ACHN (cell line): ENCODE measurements around the gene SNCB.

Source experiments
- DNase-seq: peaks from one replicate; pipeline ENCODE4 v3.0.0-alpha.2; 2015
- in situ Hi-C: cut with HindIII; loops from 2 replicates; pipeline ENCODE4 v1.10.0; 2017; ENCODE audit warnings: low sequenced_read_pairs, low pct_ligation_motif_present, low pct_unique_long_range_greater_than_20kb

SNCB gene

DNA sequence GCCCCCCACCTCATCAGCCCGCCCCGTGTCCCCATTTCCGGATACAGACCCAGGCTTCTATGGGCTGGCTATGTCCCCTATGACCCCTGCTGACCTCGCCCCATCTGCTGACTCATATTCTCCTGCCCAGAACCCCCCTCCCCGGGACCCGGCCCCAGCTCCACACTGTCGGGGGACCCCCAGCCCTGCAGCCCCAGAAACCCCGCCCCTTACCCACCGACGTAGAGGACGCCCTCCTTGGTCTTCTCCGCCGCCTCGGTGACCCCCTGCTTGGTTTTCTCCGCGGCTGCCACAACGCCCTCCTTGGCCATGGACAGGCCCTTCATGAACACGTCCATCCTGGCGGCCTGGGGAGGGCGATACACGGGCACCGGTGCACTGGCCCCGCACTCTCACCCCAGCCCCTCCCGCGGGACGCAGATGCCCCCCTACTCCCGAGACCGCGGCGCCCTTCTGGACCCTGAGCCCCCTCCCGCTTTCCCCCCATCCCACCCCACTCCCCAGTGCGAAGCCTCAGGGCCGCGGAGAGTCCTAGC is 949 bp downstream of the SNCB start:
- in situ Hi-C loops, result no loop called here
- DNase-seq, result no peak

DNA sequence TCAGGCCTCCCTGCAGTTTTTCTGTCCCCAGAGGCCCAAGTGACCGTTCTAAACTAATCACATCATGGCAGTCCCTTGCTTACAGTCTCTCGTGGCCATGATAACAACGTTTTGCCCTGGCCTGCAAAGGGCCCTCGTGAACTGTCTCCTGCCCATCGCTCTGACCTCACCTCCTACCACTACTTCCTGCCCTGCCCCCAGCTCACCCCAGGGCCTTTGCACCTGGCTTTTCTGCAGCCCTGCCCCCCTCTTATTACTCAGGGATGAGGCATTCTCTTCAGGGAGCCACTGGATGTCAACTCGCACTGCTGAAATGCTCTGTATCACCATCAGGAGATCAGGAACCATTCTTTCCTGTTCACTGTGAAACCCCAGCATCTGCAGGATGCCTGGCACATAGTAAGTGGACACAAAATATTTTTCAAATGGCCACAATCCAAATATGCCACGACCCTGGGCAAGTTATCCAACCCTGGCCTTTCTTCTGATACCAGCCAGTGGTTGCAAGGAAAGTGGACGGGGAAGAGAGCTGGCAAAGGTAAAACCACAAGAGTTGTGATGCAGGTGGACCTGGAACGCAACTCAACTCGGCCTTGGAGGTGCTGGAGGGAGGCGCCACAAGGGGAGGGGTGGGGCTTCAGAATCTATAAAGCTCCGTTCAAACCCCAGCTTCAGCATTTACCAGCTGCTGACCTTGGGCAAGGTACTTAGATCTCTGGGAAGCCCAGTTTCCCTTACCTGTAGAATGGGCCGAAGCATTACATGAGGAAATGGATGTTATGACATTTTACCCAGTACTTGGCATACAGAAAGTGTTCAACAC is 1.7 kb downstream of the SNCB start:
- DNase-seq, result no peak
- in situ Hi-C loops, result no loop called here

DNA sequence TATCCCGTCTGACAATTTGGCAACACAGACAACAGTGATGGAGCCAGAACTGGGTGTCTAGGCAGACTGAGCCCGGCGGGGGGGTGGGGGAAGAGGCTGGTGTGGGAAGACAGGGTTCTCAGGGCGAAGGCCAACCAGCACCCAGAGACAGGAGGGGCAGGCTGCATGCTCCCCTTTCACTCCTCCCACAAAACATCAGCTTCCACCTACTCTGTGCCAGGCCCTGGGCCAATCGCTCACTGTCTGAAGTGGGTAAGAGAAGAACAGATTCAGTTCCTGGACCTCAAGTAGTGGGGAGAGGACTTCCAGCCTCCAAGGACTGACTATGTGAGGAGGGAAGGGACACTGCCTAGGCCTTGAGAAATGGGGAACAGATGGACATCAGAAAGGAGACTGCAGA is 2.8 kb downstream of the SNCB start:
- in situ Hi-C loops, result no loop called here
- no peak for DNase-seq

DNA sequence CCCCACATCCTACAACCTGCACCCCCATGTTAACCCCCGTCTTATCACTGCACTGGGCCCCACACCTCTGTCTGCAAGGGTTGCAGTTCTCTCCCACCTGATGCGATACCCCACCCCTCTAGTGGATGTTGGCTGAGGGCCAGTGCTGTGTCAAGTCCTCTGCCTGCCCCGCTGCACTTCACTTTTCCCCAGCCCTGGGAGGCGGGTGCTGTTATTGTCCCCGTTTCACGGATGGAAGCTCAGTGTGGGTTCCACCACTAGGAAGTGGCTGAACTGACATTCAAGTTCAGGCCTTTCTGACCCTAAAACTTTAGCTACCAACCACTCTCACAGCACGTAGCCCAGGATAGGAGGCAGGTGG is 3.5 kb downstream of the SNCB start:
- in situ Hi-C loops, result no loop called here
- no peak for DNase-seq

DNA sequence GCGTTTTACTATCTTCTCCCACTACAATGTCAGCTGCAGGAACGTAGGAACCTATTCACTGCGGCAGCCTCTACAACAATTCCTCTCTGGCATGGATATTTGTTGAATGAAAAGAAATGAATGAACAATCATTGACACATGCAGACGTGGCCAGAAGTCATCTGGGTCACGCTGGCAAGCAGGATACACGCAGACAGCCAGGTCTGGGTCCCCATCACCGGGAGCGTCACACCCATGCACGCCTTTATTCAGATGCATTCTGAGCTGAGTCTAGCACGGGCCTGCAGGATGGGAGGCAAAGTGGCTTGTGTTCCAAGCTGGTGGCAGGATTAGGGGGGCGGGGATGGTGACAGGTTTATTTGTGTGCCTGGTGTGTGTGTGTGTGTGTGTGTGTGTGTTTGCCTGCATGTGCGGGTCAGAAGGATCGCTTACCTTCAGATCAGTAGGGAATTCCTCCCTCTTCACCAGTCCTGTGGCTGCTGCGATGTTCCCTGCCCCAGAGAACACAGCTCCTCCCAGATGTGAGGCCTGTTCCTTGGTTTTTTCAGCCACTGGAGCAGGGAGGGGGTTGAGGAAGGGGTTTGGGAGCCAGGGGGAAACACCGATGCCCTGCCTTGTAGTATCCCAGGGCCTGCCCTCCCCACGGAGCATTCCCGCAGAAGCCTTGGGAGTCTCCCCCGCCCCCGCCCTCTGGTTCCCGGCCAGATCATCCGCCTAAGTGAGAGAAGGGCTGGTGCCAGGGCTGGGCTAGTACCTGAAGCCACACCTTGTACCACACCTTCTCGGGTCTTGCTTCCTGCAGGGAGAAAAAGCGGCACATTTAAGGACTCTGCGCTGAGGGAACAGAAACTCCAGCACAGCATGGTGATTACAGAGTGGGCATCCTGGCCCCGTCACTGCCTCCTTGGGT is 4.1 kb downstream of the SNCB start:
- in situ Hi-C loops, result no loop called here
- no peak for DNase-seq

DNA sequence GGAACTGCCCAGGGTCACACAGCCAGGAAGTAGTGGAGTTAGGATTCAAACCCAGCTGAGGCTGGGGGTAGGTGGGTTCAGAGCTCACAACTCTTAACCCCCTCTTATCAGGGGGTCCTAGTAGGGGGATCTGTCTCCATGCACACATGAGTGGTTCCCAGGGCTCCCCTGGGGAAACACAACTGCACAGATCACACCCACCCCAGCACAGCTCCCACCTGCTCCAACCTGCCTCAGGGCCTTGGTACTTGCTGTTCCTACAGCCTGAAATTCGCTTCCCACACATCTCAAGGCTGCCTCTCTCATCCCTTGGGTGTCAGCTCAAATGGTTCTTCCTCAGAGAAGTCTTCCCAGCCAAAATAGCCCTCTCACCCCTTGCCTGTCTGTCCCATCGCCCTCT is 4.8 kb downstream of the SNCB start:
- no peak for DNase-seq
- in situ Hi-C loops, result no loop called here

DNA sequence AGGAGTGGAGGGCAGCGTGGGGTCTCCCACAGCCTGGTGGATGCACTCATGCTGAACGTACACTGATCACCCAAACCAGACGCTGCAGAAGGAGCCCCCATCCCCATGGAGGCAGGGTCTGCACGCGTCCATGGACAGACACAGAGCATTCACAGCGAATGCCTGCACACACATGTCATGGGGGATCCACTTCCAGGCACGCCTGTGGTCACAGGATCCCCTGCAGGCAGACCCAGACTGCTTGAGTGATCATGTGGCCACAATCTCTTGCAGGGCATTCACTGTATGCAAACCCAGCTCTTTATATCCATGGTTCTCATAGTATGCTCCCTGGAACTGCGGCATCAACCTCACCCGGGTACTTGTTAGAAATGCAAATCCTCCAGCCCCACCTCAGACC is 5.4 kb downstream of the SNCB start:
- DNase-seq, result no peak
- in situ Hi-C loops, result no loop called here

DNA sequence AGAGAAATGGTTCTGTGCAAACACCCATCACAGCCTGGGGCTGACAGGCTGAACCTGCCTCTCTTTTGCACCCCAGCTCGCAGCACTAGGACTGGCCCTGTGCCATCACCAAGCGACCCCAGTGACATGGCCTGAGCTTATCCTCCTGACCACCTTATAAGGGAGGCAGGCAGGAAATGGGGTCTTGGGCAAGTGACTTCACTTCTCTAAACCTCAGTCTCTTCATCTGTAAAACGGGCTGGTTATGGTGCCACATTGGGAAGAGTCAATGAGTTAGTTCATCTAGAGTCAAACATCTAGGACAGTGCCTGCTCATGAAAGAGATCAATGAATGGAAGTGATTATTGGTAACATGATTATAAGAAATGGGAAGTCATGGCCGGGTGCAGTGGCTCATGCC is 6.2 kb downstream of the SNCB start:
- no peak for DNase-seq
- in situ Hi-C loops, result no loop called here

DNA sequence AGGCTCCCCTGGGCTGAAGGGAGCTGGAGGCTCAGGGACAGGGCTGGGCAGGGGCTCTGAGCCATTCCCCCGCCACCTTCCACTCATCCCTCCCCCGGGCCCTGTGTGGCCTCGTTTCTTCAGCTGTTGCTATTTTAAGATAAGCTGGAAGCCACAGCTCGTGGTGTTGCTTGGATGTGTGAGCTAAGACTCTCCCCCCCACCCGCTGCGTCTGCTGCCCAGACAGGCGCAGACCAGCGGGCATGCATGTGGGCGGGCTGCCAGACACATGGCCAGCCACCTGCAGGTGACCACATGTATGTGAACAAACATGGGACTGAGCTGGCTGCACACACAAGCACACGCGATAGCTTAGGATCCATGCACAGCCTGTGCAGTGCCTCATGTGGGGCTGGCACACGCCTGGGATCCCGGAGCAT is 8.7 kb downstream of the SNCB start:
- in situ Hi-C loops, result no loop called here
- no peak for DNase-seq

DNA sequence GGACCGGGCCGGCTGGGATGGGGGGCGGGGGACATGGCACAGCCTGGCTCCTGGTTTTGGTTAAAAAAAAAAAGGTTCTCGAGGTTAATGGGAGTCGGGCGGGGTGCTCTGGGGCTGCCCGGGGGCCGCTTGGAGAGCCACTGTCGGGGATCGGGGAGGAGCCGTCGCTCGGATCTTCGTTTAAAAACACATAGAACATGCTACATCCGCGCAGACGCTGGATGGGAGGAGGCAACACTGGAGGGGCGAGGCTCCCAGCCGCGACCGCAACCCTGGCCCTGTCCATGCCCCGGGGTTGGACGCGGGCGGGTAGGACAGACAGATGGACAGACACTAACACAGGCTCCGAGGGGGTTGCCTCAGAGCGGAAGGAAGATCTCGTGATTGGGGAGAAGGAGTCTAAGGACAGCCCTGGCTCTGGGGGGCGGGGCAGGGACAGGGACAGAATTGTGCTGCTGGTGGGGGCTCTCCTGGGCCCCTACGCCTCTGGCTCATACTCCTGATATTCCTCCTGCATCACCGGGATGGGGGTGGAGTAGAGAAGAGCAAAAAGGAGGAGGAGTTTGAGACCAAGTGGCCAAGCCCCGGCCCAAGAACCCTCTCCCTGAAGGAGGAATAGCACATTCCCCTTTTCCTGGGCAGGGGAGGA is 9.9 kb downstream of the SNCB start:
- in situ Hi-C loops, result no loop called here
- DNase-seq, result no peak

DNA sequence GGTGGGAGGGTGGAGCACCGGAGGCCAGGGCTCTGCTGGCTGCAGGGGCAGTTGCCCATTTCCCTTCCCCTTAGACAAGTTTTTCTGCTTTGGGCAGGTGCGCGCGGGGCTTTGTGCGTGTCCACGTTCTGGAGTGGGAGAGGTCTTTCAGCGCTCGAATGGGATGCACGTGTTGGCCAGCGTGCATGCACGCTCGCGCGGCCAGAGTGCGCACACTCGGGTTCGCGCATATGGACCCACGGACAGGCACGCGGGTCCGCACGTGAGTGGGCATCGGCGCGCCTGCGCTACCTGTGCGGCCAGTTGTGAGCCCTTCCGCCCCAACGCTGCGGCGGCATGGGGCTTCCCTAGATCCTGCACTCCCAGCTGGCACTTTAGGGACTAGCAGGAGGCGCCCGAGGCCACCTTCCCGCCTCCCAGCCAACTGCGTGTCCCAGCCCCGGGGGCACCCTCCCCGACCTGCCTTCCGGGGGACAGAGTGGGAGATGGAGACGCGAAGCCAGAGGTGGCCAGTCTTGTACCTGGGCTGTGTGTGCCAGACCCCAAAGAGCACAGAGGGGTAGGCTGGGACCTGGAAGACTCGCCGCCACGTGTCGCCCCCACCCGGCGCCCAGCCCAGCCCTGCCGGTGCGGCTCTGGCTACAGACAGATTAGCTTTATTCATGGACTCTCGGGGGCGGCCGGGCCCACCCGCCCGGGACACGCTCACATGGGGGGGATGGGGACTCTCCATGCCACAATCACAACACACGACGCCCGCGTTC is 10.6 kb downstream of the SNCB start:
- in situ Hi-C loops, result no loop called here
- DNase-seq, result no peak

DNA sequence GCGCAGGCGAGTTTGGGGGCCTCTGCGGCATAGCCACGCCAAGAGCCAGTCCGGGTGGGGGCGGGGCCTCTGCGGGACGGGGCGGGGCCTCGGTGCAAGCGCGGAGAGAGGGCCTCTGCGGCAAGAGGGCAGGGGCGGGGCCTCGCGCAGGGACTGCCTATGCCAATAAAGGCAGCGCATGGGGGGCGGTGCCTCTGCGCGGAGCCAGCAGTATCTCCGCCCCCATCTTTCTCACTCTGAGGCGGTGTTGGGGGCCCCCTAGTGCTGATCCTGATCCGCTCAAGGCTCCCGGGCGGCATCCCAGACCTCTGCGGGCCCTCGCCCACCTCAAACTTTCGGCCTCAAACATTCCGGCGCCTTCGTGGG is 11.1 kb downstream of the SNCB start:
- in situ Hi-C loops, result no loop called here
- DNase-seq, result peak; percentile 79

DNA sequence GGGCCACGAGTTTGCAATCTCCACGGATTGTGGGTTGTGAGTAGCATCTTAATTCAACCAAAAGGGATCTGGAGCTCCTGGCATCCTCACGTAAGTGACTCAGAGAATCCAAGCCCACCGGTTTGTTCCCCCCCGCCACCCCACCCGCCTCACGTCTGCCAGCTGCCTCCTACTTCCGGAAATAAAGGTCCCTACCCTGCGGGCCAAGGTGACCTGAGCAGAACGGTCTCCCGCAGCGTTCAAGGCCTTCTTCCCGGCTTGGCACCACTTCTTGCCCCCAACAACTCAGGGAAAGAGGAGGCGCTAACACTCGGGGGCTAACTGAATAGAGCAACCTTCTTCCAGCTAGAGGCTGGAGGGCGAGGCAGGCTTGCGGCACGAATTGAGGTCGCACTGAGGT is 11.6 kb downstream of the SNCB start:
- in situ Hi-C loops, result no loop called here

DNA sequence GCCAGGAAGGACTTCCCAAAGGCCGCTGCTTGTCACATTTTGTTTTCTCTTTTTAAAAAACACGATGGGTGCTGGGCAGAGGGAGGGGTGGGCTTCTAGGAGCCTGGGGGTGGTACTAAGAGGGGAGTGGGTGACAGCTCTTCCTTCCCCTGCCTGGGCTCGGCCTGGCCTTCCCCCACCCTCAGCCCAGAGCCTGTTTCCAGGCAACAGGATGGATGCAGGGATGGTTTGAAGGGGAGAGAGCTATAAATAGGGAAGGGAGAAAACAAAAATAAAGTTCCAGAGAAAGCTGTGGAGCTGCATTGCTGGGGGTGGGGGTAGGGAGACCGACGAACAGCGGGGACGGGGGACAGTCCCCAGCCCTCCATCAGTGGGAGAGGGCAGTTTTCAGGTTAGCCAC is 13.8 kb downstream of the SNCB start:
- in situ Hi-C loops, result no loop called here

More for the DNA sequence above, 11.6 kb downstream of the SNCB start:
- DNase-seq, result no peak

DNA sequence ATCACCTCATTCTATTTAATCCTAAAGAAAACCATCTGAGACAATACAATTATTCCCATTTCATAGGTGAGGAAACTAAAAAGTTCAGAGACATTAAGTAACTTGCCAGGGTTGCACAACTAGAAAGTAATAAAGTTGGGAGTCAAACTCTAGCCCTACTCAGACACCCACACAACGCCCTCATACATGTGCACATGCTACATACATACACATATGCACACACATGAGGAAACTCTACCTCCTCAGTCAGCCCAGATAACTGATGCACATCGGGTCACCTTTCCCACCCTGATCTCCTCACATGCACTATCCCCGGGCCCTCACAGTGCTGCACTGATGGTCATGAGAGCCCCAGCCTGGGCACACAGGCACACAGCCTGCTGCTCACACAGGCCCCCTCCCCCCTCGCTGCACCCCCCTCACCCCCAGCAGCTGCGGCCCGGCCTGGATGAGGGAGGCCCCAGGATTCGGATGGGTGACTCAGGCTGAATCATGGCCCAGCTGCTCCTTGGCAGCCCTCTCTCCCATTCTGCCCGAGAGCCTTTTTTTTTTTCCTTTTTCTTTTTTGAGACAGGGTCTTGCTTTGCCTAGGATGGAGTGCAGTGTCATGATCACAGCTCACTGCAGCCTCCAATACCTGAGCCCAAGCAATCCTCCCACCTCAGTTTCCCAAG is 15.4 kb downstream of the SNCB start:
- in situ Hi-C loops, result no loop called here
- DNase-seq, result peak; percentile 50

More for the DNA sequence above, 13.8 kb downstream of the SNCB start:
- no peak for DNase-seq

DNA sequence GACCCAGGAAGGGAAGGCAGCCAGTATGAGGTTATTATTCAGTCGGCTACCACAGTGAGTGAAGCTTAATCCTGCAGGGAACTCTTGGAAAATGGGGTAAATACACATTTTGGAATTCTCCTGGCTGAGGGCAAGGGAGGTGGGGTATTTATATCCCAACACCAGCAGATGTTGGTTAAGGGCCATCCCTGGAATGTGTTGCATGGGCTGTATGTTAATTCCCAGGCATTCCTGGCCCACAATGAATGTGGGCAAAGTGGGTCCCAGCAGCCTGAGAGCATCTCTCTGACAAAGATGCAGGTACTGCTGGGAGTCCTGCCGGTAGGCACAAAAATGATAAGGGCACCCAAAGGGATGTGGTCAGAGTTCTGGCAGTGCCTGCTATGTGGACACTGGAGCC is 17.5 kb downstream of the SNCB start:
- DNase-seq, result no peak
- in situ Hi-C loops, result no loop called here

DNA sequence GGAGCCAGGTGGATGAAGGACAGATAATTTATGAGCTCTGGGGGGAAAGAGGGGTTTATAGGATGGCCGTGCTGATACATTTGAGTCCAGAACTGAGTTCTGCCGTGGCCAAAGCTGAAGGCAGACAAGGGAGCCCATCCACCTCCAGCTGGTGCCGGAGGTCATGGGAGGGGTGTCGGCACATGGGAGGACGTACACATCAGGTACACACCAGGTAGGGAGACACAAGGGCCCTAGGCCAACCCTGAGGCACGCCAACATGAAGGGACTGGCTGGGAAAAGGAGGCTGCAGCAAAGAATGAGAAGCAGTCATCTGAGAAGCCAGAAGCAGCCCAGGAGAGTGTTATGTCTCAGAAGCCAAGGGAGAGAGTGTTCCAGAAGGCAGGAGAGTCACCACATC is 18.3 kb downstream of the SNCB start:
- DNase-seq, result no peak
- in situ Hi-C loops, result no loop called here

DNA sequence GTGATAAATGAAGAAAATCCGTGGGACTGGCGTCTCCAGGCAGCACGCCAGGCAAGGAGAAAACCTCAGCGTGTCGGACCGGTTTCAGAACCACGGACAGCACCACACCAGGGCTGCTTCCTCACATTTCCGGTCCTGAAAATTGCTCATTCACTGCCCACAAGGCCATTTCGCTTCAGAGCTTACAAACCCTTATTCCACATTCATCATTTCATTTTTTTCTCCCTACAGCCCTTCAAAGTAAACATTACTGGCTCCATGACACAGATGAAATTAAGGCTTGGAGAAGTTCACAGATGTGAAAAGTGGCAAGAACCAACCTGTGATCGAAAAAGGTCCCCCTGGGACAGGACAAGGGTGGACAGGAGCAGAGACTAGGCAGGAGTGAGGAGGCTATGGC is 18.9 kb downstream of the SNCB start:
- in situ Hi-C loops, result no loop called here
- DNase-seq, result peak; percentile 83
